Loucy (cell line): ENCODE measurements around the gene DAG1.

ENCODE experiments used
- EZH2phosphoT487 ChIP-seq: fragments of 200-600 bp; IDR thresholded peaks from 2 replicates; pipeline ENCODE4 v1.6.1; 2018; ENCODE audit warnings: antibody characterized with exemption, mild to moderate bottlenecking, moderate library complexity, borderline replicate concordance
- TF ChIP-seq, protein P1 (sequence below): fragments of 200-600 bp; sonication (generic); conservative IDR thresholded peaks from 2 replicates; pipeline ENCODE4 v1.5.1; 2014; ENCODE audit warnings: mild to moderate bottlenecking, antibody characterized with exemption, low read length

DNA sequence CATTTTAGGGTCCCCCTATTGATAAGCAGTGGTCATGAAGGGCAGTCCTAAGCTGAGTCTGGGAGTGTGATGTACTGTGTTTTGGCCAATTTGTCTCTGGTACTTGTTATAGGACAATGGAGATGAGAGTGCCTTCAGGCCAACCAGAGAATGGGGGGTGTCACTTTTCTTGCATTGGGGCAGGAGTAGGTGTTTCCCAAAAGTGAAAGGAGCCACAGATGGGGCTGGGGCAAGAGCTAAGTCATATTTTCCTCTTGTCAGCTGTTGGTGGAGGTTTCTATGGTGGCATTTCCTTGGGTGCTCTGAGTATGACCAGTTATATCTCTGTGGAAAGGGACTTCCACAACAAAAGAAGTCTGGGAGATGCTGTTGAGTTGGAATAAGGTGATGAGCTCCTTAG is 59.5 kb downstream of the DAG1 start:
- TF ChIP-seq, protein P1, sequence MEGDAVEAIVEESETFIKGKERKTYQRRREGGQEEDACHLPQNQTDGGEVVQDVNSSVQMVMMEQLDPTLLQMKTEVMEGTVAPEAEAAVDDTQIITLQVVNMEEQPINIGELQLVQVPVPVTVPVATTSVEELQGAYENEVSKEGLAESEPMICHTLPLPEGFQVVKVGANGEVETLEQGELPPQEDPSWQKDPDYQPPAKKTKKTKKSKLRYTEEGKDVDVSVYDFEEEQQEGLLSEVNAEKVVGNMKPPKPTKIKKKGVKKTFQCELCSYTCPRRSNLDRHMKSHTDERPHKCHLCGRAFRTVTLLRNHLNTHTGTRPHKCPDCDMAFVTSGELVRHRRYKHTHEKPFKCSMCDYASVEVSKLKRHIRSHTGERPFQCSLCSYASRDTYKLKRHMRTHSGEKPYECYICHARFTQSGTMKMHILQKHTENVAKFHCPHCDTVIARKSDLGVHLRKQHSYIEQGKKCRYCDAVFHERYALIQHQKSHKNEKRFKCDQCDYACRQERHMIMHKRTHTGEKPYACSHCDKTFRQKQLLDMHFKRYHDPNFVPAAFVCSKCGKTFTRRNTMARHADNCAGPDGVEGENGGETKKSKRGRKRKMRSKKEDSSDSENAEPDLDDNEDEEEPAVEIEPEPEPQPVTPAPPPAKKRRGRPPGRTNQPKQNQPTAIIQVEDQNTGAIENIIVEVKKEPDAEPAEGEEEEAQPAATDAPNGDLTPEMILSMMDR = no peak
- TF ChIP-seq EZH2phosphoT487 = no peak
